Stimulated activated CD4-positive, alpha-beta T cell treated with anti-CD3 and anti-CD28 coated beads, Interleukin-12 subunit alpha, Interleukin-12 subunit beta, amount 100 ng/mL, for 4 hours (primary cell): ENCODE results near the gene TSPEAR.
"Not testable (repeated sequence)": the region's sequence is repeated elsewhere in the genome, so short reads cannot be mapped to it uniquely, and the experiment has no call there.

Experiments
- DNase-seq: peaks from one replicate; pipeline ENCODE4 v3.0.0-alpha.2; 2020

Gene TSPEAR

DNA sequence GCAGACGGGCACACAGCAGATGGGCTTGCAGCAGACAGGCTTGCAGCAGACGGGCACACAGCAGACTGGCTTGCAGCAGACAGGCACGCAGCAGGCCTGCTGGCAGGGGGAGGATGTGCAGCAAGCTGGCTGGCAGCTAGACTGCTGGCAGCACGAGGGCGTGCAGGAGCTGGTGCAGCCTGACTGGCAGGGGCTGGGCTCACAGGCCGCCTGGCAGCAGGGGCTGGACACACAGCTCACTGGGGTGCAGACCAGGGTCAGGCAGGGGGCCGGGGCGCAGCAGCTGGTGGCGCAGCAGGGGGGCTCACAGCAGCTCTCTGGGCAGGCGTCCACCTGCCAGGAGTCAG is 153.1 kb downstream of the TSPEAR start:
- not testable (repeated sequence) for DNase-seq

DNA sequence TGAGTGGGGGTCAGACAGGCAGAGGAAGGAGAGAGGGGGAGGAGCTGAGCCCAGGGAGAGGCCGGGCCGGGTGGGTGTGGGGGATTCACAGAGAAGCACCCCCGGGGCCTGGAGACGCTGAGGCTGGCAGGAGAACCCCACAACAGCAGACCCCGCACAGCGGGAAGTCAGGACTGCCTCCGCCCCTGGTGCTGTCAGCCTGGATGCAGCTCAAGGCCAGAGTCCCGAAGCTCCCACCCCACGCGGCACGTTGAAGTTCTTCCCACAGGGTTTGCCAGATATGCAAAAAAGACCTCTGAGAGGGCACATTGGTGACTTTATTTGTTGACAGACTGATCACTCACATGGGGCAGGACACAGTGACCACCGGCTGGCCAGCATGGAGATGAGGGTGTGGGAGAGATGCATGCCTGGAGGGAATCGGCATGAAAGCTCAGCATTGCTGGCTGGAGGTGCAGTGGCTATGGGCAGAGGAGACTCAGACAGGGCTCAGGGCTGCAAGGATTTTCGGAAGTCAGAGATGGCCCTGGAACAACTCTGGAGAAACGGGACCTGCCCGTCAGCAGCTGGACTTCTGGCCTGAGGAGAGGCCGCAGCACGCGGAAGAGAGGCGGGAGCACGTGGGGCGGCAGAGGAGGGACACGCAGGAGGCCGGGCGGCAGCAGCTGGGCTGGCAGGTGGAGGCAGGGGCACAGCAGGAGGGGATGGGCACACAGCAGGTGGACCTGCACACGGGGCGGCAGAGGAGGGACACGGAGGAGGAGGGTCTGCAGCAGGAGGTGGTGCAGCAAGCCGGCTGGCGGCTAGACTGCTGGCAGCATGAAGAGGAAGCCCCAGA is 153.7 kb downstream of the TSPEAR start:
- no peak for DNase-seq

DNA sequence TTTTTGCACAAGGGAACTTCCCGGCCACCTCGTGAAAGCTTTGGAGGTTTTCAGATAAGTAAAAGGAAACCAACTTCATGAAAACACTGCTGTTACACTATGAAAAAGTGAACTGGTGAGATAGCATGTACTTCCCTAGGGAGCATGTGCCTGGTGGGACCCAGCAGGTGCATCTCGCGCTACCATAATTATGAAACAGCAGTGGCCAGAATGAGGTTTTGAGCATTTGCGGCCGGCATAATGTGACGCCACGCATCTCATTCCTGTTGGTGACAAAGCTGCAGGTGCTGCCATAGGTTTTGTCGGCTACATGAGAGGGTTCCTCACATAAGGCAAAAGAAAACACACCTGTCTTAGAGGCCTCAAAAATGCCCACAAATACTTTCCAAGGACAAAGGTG is 154.5 kb downstream of the TSPEAR start:
- DNase-seq = no peak

DNA sequence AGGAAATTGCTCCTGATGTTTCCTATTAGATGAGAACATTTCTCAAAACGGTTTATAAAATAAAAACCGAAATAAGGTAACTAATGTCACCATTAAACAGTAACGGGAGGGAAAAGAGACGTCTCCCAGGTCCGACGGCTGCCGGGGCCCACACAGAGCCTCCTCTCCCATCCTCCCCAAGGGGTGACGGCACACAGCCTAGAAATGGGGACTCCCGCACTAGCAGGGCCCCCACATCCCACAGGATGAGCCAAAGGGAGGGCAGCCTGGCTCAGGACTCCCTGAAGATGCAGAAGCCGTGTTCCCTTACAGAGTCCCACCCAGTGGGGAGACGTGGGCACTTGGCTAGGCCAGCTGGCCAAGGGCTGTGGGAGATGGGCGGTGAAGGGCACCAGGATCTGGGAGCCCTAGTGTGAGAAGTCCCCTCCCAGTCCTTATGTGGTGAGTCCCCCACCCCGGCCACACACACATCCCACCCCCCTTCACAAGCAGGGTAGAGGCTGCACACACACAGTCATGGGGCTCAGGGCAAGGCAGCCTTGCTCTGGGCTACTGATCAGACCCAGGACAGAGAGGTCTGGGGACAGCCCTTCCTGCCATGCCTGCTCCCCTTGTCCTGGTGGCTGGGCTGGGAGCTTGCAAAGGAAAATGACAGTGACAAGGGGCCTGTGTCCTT is 156.0 kb downstream of the TSPEAR start:
- DNase-seq = no peak

DNA sequence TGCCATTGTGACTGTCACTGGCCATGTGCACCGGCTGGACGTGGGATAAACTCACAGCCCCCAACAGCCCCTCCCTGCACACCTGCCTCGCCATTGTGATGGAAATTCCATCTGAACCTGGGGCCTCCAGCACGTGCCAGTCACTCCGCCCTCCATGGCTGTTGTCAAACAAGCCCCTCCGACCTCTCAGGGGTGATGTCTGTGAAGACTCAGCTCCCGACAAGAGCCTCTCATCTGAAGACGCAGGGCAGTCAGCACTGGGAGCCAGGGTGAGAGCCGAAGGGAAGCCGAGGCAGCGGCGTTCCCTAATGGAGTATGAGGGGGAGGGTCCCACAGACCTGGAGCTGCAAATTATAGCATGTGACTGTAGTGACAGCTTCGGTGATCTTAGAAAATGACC is 158.7 kb downstream of the TSPEAR start:
- no peak for DNase-seq

DNA sequence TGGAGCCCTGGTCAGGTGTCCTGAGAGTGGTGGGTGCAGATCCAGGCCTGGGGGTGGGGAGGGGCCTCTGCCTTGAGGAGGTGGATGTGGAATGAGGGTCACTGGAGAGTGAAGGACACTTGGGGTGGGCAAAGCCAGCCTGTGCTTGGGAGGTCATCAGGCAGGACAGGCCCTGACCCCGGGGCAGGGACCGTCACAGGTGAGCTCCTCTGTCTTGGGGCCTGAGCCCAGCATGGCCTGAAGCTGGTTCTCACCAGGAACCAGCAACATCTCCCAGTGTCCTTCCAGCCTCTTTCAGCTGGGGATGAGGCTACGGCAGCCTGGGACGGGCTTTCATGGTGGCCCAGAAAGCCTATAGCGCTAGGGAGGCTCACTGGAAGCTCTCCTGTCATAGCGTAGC is 159.2 kb downstream of the TSPEAR start:
- no peak for DNase-seq

DNA sequence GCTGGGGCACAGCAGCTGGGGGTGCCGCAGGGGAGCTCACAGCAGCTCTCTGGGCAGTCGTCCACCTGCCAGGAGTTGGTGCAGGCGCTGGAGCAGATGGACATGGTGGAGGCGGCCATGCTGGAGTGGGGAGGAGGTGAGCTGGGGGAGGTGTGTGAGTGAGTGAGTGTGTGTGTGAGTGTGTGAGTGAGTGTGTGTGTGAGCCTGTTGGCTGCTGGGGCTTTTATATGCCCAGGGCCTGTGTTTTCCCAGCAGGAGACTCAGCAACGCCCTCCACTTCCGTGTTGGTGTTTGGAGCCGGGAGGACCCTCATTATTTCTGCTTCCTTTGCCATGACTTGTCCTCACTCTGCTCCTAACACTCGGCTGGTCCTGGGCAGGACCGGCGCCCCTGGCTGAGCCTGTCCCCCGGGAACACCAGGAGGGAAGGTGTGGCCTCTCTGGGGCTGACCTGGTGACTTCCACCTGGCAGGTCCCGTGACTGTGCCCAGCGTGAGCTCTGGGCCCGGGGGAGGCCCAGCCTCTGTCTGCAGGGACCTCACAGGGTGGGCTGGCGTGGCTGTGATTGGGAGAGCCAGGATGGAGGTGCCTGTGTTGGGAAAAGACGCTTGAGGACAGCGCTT is 159.9 kb downstream of the TSPEAR start, which contains the start of gene KRTAP10-2:
TSS of gene KRTAP10-2 (minus strand) at position 166 of the 622 bp plus-strand sequence. CDS start at position 119, 47 bp downstream.
- DNase-seq = no peak

DNA sequence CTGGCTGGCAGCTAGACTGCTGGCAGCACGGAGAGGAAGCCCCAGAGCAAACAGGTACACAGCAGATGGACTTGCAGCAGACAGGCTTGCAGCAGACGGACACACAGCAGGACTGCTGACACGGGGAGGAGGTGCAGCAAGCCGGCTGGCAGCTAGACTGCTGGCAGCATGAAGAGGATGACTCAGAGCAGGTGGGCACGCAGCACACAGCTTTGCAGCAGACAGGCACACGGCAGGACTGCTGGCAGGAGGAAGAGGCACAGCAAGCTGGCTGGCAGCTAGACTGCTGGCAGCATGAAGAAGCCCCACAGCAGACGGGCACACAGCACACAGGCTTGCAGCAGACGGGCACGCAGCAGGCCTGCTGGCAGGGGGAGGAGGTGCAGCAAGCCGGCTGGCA is 160.6 kb downstream of the TSPEAR start:
- DNase-seq = no peak

DNA sequence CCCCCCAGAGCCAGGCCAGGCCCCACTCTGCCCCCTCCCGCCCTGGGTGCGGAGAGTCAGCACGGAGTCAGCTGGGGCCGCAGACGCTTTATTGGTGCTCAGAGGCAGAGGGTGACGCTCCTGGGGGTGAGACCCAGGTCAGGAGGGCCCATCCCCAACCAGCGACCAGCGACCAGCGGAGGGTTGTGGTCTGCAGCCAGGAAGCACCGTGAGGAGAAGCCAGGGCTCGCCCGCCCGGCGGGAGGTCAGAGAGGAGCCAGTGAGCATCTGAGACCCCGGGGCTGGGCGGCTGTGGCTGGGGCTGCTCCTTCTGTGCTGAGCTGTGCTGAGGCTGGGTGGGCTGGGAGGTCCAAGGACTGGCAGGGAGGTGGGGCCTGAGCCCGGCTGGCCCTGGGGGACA is 161.1 kb downstream of the TSPEAR start:
- not testable (repeated sequence) for DNase-seq

DNA sequence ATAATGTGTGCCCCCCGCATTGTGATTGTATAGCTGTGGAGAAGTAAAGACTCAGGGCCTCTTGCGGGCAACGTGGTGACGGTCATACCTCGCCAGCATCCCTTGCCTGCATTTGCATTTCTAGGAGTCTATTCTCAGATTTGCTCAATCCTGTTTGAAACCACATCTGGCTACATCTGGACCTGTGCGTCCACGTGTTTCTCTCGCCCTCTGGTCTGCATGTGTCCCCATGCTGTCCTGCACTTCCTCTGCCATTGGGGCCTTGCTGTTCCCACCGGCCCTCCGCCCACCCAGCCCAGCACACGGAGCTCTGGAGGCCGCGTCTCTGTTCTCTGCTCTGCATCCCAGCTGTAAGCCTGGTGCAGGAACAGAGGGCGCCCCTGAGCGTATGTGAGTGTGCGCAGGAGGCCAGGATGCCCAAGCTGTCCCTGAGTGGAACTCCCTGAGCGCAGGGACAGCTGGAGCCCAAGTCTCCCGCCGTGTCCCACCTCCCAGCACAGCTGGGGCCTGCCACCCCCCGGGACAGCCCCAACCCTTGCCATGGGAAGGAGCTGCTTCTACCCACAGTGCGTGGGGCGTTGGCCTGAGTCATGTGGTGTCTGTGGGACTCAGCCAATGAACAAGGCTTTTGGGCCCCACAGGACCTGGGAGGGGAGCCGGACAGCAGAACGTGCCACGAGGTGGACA is 161.7 kb downstream of the TSPEAR start:
- DNase-seq = no peak

DNA sequence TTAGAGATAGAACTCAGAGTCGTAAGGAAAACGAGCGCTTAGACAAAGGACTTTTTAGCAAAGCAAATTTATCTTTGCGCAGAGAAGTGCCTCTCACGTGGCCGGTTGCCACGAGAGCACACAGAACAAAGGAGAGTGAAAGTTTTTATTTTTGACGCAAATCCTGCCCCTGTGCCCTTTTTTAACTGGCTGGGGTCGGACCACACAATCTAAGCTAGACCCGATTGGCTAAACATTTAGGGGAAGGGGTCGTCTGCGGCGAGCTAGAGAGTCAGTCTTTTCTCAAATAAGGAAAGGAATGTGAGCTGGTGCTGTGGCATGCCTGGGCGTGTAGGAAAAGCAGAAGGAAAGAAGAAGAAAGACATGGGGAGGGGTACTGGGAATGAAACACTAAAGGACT is 162.4 kb downstream of the TSPEAR start:
- DNase-seq = no peak

DNA sequence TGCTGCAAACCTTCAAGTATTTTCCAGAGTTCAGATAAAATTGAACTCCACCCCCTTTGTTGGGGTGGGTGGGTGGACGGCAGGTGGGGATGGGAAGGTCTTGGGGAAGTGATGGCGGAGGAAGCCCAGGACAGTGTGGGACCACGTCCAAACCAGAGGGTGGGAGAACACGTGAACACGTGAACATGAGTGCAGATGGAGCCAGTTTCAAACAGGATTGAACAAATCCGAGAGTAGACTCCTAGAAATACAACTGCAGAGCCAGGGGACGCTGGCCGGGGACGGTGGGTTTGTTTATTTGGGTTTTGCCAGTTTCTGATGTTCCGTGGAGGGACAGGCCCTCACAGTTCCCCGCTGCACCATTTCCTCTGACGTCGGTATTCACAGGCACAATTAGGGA is 163.0 kb downstream of the TSPEAR start:
- no peak for DNase-seq

DNA sequence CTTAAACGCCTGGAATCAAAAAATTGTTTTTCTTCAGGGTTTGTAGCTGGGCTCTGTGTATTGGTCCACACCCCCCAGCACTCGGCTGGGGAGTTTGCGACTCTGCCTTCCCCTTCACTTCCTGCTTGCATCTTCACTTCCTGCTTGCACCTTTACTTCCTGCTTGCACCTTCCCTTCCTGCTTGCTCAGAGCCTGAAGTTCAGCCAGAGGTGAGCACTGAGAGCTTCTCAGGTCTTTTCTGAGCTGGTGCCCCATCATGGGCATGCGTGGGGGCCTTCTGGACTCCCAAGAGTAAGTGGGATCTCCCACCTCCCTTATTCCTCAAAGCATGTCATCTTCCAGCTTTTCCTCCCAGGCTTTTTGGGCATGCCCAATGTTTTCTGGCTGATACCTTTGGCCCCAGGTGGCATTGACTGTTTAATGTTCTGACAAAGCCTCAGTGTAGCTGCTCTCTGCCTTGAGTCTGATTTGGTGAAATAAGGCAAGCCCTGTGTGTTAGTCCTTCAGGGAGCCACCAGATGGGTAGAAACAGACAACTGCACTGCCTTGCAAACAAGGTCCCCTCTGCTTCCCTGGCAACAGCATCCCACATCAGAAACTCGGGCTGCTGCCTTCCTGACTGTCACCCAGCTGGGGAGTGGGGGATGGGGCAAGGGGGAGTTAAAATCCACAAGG is 163.6 kb downstream of the TSPEAR start:
- peak; percentile 8 for DNase-seq

DNA sequence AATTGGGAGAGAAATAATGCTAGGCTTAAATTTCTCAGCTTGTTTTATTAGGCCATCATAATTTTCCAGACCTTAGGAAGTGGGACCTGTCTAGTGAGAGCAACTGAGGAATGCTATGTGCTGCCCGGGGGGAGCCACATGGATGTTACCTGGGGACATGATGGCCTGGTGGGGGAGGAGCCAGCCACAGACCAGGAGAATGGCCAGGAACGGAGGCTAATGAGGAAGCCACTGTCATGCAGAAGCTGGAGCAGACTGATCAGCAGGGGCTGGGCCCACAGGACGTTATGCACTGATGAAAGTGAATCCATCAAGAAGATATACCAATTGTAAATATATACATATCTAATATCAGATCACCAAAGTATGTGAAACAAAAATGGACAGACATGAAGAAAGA is 166.8 kb downstream of the TSPEAR start:
- no peak for DNase-seq

DNA sequence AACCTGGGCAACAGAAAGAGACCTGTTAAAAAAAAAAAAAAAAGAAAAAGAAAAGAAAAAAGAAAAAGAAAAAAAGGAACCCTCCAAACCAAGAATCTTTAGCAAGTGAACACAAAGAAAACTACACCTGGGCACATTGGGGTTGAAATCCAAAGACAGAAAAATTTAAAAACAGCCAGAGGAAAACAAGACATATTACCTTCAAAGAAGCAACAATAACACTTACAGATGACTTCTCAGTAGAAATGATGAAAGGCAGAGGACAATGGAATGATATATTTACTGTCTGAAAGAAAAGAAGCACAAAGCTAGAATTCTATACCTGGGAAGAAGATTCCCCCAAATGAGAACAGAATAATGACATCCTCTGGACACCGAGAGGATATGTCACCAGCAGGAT is 168.7 kb downstream of the TSPEAR start:
- DNase-seq = no peak

DNA sequence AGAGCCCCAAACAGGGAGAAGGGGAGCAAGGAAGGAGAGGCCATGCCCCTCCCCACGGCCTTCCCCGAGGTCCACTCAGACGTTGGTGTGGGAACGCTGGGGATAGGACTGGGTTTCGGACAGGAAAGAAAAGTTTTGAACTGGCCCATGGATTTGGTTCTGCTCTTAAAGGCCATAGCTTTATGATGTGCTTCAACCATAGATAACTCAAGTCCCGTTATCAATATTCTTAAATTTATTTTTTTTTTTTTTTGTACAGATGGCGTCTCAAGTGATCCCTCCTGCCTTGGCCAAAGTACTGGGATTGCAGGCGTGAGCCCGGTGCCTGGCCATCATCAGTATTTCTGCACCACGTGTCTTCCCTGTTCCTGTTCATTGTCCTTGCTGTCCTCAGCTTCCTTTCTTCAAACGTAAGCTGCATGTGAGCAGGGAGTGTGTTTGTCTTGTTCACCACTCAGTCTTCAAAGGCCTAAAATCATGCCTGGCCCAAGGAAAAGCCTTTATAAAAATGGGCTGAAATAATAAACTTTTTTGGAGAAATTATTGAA is 170.6 kb downstream of the TSPEAR start:
- no peak for DNase-seq

DNA sequence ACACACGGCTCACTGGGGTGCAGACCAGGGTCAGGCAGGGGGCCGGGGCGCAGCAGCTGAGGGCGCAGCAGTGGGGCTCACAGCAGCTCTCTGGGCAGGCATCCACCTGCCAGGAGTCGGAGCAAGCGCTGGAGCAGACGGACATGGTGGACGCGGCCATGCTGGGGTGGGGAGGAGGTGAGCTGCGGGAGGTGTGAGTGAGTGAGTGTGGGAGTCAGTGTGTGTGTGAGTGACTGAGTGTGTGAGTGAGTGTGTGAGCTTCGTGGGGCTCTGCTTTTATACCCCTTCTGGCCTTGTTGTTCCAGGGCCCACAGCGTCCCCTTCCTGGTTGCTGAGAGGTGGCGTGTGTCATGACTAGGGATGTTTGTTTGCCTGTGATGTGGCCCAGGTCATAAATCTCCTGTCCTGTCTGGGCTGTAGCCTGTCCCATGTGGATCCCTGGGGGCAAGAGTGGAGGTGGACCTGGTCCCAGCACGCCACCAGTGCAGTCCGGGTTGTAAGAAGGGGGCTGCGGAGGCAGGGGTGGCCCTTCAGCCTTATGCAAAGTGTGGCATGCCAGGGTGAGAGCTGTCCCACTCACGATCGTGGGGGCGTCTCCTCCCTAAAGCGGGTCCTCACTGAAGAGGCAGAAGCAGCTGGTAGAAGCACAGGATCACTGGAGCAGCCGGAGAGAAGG is 171.2 kb downstream of the TSPEAR start, which contains the start of gene KRTAP10-1:
TSS of gene KRTAP10-1 (minus strand) at position 205 of the 676 bp plus-strand sequence. CDS start at position 160, 45 bp downstream.
- DNase-seq = no peak

DNA sequence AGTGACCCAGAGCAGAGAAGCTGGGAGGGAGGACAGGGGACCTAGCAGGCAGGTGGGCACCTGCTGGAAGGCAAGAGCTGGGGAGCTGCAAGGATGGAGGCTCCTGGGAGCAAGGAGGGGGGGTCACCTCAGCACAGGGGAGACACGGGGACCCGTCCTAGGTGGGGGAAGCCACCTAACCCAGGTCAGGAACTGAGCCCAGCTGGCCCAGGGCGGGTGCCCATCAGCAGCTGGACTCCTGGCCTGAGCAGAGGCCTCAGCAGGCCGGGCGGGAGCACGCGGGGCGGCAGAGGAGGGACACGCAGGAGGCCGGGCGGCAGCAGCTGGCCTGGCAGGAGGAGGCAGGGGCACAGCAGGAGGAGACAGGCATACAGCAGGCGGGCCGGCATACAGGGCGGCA is 172.3 kb downstream of the TSPEAR start:
- no peak for DNase-seq

DNA sequence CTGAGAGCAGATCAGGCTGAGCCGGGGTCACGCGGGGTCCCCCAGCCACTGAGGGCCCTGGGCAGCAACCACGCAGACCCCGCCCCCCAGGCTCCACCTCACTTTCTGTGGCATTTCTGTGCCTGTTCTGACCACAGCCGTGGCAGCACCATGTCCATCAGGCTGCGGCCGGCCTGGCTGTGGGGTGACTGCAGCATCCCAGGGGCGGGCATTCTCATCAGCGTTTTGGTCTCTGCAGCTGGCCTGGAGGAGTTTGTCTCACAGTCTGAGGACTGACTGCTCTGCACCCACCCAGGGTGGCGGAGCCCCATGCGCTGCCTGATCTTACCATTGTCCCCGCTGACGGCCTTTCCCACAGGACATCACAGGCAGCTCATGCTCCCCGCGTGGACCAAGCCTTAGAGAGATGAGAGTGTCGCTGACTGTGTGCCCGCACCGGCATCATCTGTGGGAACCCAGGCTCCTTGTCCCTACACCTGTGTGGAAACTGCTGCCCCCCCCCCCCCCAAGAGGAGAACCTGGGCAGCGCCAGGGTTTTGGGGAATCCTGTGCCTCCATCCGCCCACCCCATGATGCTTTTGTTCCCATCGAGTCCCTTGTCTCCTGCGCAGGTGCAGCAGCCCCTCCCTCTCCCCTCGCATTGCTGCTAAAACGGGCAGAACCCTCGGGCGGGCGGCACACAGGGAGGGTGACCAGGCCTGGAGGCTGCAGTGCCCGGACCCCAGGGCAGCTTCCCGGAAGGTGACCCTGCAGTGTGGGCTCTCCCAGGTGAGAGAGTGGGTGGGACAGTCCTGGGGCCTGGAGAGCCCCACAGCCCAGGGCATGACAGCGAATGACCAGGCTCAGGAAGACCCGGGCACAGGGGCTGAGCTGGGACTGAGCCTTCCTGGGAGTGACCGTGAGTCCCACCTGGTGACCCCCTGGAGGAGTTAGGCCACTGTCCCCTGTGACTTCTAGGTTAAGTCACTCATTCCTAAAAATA is 173.2 kb downstream of the TSPEAR start:
- no peak for DNase-seq

DNA sequence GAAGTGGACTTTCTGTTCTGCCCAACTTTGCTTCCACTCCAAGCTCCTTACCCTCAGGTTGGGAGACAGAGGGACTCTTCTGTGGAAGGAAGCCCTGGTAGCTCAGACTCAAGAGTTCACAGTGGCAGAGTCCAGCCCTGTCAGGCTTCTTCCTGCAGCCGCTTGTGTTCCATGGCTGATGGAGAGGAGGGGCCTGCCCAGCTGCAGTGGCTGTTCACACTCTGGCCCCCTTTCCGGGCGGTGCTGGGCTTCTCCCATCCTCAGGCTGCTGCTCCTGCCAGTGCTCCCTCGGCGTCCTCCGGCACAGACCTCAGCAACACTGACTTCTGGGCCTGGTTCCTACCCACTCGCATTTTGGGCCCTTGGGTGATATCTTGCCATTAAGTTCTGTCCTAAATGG is 175.4 kb downstream of the TSPEAR start:
- DNase-seq = no peak

DNA sequence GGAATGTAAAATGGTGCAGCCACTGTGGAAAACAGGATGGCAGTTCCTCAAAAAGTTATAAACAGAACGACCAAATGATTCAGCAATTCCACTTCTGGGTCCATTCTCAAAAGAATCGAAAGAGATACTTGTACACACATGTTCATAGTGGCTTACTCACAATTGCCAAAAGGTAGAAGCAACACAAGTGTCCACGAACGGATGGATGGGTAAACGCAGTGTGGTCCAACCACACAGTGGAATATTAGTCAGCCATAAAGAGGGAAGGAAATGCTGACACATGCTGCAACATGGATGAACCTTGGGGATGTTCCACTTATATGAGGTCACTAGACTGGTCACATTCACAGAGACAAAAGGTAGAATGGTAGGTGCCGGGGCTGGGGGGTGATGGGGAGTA is 176.7 kb downstream of the TSPEAR start:
- no peak for DNase-seq
